ENCODE data around the gene WASL.

WASL gene

GRCh38 chr7:123687727-123688126 is 61.1 kb downstream of the WASL start:
- DNase-seq: no peak

GRCh38 chr7:123687161-123687560 is 61.6 kb downstream of the WASL start:
- DNase-seq: no peak

- DNase-seq: peak; percentile 58
These were observed 66.1 kb downstream of the WASL start for GRCh38 chr7:123682690-123683089.

- no peak for DNase-seq
These were observed 67.2 kb downstream of the WASL start for GRCh38 chr7:123681561-123681960.

GRCh38 chr7:123680580-123680979 is 68.2 kb downstream of the WASL start:
- DNase-seq: no peak

- DNase-seq: no peak
These were observed 69.2 kb downstream of the WASL start for GRCh38 chr7:123679614-123680013.

GRCh38 chr7:123677061-123677715 is 71.6 kb downstream of the WASL start:
- DNase-seq: no peak

- DNase-seq: no peak
These were observed 73.7 kb downstream of the WASL start for GRCh38 chr7:123675181-123675473.

- no peak for DNase-seq
These were observed 74.2 kb downstream of the WASL start for GRCh38 chr7:123674399-123675180.

GRCh38 chr7:123673752-123674398 is 74.9 kb downstream of the WASL start:
- no peak for DNase-seq

GRCh38 chr7:123673137-123673732 is 75.6 kb downstream of the WASL start:
- DNase-seq: no peak

GRCh38 chr7:123669485-123669884 is 79.3 kb downstream of the WASL start:
- no peak for DNase-seq

GRCh38 chr7:123666492-123666891 is 82.3 kb downstream of the WASL start:
- DNase-seq: no peak

GRCh38 chr7:123665896-123666295 is 82.9 kb downstream of the WASL start:
- no peak for DNase-seq

- DNase-seq: no peak
These were observed 83.6 kb downstream of the WASL start for GRCh38 chr7:123665157-123665556.

GRCh38 chr7:123663200-123663599 is 85.6 kb downstream of the WASL start:
- no peak for DNase-seq

- no peak for DNase-seq
These were observed 86.0 kb downstream of the WASL start for GRCh38 chr7:123662755-123663154.

GRCh38 chr7:123662293-123662692 is 86.5 kb downstream of the WASL start:
- no peak for DNase-seq

- no peak for DNase-seq
These were observed 87.0 kb downstream of the WASL start for GRCh38 chr7:123661765-123662164.

GRCh38 chr7:123660514-123661354 is 88.1 kb downstream of the WASL start:
- no peak for DNase-seq

GRCh38 chr7:123658023-123658422 is 90.8 kb downstream of the WASL start:
- DNase-seq: no peak

- no peak for DNase-seq
These were observed 91.5 kb downstream of the WASL start for GRCh38 chr7:123657304-123657685.
